HepG2 (cell line): ENCODE measurements around the gene MFNG. TPM values are rescaled to one million over a fixed set of nuclear protein-coding genes. Genes with fewer than 3 reads are reported as not detected.

Experiments used
- DMAP1 ChIP-seq: IDR thresholded peaks from 2 replicates; pipeline ENCODE4 v1.6.1; 2016
- HDAC2 ChIP-seq: sonication (generic); formaldehyde crosslinking; IDR thresholded peaks from 2 replicates; pipeline ENCODE4 v1.4.0; 2020; ENCODE audit warnings: missing genetic modification reagents
- MAFF ChIP-seq: IDR thresholded peaks from 2 replicates; pipeline ENCODE4 v1.6.1; 2011; ENCODE audit warnings: low read depth, low read length, improper control_type of control experiment
- NR2F1 ChIP-seq, 2 experiments: fragments of 450-650 bp in 1 of 2; formaldehyde crosslinking in 1 of 2; IDR thresholded peaks; 2 replicates each; pipeline versions ENCODE4 v1.5.0 to v1.6.1; 2016 to 2020; ENCODE audit warnings: mild to moderate bottlenecking in 1 of 2, missing compliant biosample characterization in 1 of 2, missing genetic modification reagents in 1 of 2, moderate library complexity in 1 of 2
- PPARG ChIP-seq: conservative IDR thresholded peaks from 2 replicates; pipeline ENCODE4 v1.6.1; 2016; ENCODE audit warnings: missing biosample characterization, missing genetic modification reagents
- SMC3 ChIP-seq: IDR thresholded peaks from 2 replicates; pipeline ENCODE4 v1.6.1; 2011; ENCODE audit warnings: low read length, improper control_type of control experiment
- SP1 ChIP-seq, 2 experiments: fragments of 450-650 bp in 1 of 2; sonication (generic) in 1 of 2; formaldehyde crosslinking in 1 of 2; IDR thresholded peaks; 2 replicates each; pipeline versions ENCODE4 v1.4.0 to v1.6.1; 2016 to 2020; ENCODE audit warnings: missing genetic modification reagents in 1 of 2
- TEAD2 ChIP-seq: sonication (generic); formaldehyde crosslinking; IDR thresholded peaks from 2 replicates; pipeline ENCODE4 v1.9.0; 2021; ENCODE audit warnings: missing genetic modification reagents
- TRIM24 ChIP-seq: sonication (generic); formaldehyde crosslinking; IDR thresholded peaks from 2 replicates; pipeline ENCODE4 v1.8.0; 2022; ENCODE audit warnings: mild to moderate bottlenecking, missing genetic modification reagents
- ZNF605 ChIP-seq: sonication (generic); formaldehyde crosslinking; IDR thresholded peaks from 2 replicates; pipeline ENCODE4 v1.8.0; 2022; ENCODE audit warnings: mild to moderate bottlenecking, missing genetic modification reagents
- polyA plus RNA-seq, 8 experiments: library from polyadenylated mRNA; depleted of rRNA in 3 of 8; stranded (reverse) in 7 of 8; unstranded in 1 of 8; fragments of >200 nt; fragmentation: Illumina TruSeq in 4 of 8; extraction: Trizol in 4 of 8; gene quantifications; 2 replicates each; pipeline versions ENCODE4 v1.2.1 to v1.2.3, GENCODE V29; 2011 to 2016; ENCODE audit warnings: low read depth in 4 of 8, missing spikeins in 1 of 8, mixed read lengths in 1 of 8; ENCODE audit not compliant: insufficient read depth in 1 of 8
- total RNA-seq, 5 experiments: library from RNA; depleted of rRNA; stranded (reverse); fragments of >200 nt; fragmentation: Illumina TruSeq; extraction: Trizol; gene quantifications; 2 replicates each; pipeline ENCODE4 v1.2.3, GENCODE V29; 2016; ENCODE audit warnings: low read depth in 1 of 5
- TF ChIP-seq, protein P1 (sequence below): sonication (generic); formaldehyde crosslinking; IDR thresholded peaks from 2 replicates; pipeline ENCODE4 v1.4.0; 2020; ENCODE audit warnings: missing genetic modification reagents, borderline replicate concordance
- TF ChIP-seq, protein P2 (sequence below): sonication (generic); formaldehyde crosslinking; conservative IDR thresholded peaks from 2 replicates; pipeline ENCODE4 v1.8.0; 2022; ENCODE audit warnings: missing genetic modification reagents
- TF ChIP-seq, protein P3 (sequence below): sonication (generic); formaldehyde crosslinking; IDR thresholded peaks from 2 replicates; pipeline ENCODE4 v1.4.0; 2020; ENCODE audit warnings: mild to moderate bottlenecking, missing genetic modification reagents, borderline replicate concordance
- TF ChIP-seq, protein P4 (sequence below): sonication (generic); formaldehyde crosslinking; IDR thresholded peaks from 2 replicates; pipeline ENCODE4 v1.4.0; 2020; ENCODE audit warnings: missing genetic modification reagents
- TF ChIP-seq, protein P5 (sequence below): sonication (generic); formaldehyde crosslinking; IDR thresholded peaks from 2 replicates; pipeline ENCODE4 v1.8.1; 2023; ENCODE audit warnings: mild to moderate bottlenecking, inconsistent platforms, moderate library complexity, missing genetic modification reagents, borderline replicate concordance

The MFNG gene
- total and polyA plus RNA-seq, 2 of the 13 experiments (the other 11 are each of a cell fraction or from before 2014, with no cell fraction given): 1.0 to 11.7 TPM

DNA sequence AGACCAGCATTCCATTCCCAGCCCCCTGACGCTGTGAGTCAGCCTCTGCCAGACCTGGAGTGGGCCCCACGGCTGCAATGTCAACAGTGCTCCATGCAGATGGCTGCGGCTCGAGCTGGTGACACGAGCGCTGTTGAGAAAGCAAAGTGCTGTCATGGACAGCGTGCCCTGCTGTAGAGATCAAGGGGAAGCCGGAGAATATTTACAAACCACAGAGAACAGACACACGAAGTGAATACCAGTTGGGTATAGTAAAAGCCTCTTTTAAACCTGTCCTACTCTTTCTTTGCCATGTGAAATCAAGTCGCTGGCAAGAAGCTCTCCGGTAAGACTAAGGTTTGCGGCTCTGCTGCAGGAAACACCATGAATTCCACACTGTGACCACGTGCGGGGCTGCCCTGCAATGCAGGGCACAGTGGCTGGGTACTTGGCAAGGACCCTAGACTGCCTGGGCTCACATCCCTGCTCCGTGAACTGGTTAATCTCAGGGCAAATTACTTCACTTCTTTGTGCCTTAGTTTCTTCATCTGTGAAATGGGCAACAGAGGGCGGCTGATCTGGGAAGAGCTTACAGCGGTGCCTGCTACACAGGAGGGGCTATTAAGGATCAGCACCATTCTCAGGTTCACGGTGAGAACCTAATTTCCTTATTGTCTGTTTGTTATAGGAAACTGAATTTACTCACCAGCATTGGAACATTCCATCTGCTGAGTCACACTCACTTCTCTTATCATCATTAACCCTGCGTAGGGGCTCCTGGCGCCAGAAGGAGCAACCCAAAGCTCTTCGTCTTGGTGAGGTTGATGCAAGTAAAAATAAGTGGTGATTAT lies 31.1 kb downstream of the MFNG start (continued):
- TF ChIP-seq TEAD2 (CRISPR knock-in tag) (no peak), ZNF605 (0 out of 2 replicates have a peak, but pooled peaks have one; percentile 61), PPARG (CRISPR knock-in tag) (0 out of 2 replicates have a peak, but pooled peaks have one; percentile 29), MAFF (no peak), SP1 (IDR thresholded peaks at IDR 0.05) (no peak), SP1 (CRISPR knock-in tag; IDR thresholded peaks at IDR 0.05) (peak; percentile 58; the same call in 1 of the 2 replicates), TRIM24 (no peak), SMC3 (0 out of 2 replicates have a peak, but pooled peaks have one; percentile 10), DMAP1 (CRISPR knock-in tag) (0 out of 2 replicates have a peak, but pooled peaks have one; percentile 32), NR2F1 (CRISPR knock-in tag; IDR thresholded peaks at IDR 0.05) (peak in 1 of 2 experiments; percentile 41; a peak in 2 of 4 replicates), HDAC2 (CRISPR knock-in tag) (peak; percentile 88)
- TF ChIP-seq, protein P1, sequence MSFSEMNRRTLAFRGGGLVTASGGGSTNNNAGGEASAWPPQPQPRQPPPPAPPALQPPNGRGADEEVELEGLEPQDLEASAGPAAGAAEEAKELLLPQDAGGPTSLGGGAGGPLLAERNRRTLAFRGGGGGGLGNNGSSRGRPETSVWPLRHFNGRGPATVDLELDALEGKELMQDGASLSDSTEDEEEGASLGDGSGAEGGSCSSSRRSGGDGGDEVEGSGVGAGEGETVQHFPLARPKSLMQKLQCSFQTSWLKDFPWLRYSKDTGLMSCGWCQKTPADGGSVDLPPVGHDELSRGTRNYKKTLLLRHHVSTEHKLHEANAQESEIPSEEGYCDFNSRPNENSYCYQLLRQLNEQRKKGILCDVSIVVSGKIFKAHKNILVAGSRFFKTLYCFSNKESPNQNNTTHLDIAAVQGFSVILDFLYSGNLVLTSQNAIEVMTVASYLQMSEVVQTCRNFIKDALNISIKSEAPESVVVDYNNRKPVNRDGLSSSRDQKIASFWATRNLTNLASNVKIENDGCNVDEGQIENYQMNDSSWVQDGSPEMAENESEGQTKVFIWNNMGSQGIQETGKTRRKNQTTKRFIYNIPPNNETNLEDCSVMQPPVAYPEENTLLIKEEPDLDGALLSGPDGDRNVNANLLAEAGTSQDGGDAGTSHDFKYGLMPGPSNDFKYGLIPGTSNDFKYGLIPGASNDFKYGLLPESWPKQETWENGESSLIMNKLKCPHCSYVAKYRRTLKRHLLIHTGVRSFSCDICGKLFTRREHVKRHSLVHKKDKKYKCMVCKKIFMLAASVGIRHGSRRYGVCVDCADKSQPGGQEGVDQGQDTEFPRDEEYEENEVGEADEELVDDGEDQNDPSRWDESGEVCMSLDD (CRISPR knock-in tag): no peak
- TF ChIP-seq, protein P2, sequence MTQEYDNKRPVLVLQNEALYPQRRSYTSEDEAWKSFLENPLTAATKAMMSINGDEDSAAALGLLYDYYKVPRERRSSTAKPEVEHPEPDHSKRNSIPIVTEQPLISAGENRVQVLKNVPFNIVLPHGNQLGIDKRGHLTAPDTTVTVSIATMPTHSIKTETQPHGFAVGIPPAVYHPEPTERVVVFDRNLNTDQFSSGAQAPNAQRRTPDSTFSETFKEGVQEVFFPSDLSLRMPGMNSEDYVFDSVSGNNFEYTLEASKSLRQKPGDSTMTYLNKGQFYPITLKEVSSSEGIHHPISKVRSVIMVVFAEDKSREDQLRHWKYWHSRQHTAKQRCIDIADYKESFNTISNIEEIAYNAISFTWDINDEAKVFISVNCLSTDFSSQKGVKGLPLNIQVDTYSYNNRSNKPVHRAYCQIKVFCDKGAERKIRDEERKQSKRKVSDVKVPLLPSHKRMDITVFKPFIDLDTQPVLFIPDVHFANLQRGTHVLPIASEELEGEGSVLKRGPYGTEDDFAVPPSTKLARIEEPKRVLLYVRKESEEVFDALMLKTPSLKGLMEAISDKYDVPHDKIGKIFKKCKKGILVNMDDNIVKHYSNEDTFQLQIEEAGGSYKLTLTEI: no peak
- TF ChIP-seq, protein P3, sequence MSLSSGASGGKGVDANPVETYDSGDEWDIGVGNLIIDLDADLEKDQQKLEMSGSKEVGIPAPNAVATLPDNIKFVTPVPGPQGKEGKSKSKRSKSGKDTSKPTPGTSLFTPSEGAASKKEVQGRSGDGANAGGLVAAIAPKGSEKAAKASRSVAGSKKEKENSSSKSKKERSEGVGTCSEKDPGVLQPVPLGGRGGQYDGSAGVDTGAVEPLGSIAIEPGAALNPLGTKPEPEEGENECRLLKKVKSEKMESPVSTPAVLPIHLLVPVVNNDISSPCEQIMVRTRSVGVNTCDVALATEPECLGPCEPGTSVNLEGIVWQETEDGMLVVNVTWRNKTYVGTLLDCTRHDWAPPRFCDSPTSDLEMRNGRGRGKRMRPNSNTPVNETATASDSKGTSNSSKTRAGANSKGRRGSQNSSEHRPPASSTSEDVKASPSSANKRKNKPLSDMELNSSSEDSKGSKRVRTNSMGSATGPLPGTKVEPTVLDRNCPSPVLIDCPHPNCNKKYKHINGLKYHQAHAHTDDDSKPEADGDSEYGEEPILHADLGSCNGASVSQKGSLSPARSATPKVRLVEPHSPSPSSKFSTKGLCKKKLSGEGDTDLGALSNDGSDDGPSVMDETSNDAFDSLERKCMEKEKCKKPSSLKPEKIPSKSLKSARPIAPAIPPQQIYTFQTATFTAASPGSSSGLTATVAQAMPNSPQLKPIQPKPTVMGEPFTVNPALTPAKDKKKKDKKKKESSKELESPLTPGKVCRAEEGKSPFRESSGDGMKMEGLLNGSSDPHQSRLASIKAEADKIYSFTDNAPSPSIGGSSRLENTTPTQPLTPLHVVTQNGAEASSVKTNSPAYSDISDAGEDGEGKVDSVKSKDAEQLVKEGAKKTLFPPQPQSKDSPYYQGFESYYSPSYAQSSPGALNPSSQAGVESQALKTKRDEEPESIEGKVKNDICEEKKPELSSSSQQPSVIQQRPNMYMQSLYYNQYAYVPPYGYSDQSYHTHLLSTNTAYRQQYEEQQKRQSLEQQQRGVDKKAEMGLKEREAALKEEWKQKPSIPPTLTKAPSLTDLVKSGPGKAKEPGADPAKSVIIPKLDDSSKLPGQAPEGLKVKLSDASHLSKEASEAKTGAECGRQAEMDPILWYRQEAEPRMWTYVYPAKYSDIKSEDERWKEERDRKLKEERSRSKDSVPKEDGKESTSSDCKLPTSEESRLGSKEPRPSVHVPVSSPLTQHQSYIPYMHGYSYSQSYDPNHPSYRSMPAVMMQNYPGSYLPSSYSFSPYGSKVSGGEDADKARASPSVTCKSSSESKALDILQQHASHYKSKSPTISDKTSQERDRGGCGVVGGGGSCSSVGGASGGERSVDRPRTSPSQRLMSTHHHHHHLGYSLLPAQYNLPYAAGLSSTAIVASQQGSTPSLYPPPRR (CRISPR knock-in tag): peak; percentile 48; the same call in 1 of the 2 replicates
- TF ChIP-seq, protein P4, sequence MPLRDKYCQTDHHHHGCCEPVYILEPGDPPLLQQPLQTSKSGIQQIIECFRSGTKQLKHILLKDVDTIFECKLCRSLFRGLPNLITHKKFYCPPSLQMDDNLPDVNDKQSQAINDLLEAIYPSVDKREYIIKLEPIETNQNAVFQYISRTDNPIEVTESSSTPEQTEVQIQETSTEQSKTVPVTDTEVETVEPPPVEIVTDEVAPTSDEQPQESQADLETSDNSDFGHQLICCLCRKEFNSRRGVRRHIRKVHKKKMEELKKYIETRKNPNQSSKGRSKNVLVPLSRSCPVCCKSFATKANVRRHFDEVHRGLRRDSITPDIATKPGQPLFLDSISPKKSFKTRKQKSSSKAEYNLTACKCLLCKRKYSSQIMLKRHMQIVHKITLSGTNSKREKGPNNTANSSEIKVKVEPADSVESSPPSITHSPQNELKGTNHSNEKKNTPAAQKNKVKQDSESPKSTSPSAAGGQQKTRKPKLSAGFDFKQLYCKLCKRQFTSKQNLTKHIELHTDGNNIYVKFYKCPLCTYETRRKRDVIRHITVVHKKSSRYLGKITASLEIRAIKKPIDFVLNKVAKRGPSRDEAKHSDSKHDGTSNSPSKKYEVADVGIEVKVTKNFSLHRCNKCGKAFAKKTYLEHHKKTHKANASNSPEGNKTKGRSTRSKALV (CRISPR knock-in tag): no peak
- TF ChIP-seq, protein P5, sequence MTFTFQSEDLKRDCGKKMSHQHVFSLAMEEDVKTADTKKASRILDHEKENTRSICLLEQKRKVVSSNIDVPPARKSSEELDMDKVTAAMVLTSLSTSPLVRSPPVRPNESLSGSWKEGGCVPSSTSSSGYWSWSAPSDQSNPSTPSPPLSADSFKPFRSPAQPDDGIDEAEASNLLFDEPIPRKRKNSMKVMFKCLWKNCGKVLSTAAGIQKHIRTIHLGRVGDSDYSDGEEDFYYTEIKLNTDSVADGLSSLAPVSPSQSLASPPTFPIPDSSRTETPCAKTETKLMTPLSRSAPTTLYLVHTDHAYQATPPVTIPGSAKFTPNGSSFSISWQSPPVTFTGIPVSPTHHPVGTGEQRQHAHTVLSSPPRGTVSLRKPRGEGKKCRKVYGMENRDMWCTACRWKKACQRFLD (CRISPR knock-in tag): no peak
